HL-60/S4 (cell line): ENCODE data around the gene PAN3.

ENCODE experiments used
- in situ Hi-C: fragments of 300-500 bp; cut with MboI; formaldehyde crosslinking; loops from 2 replicates; pipeline ENCODE4 v1.14.3; 2022; ENCODE audit warnings: low sequenced_read_pairs

The PAN3 gene

DNA sequence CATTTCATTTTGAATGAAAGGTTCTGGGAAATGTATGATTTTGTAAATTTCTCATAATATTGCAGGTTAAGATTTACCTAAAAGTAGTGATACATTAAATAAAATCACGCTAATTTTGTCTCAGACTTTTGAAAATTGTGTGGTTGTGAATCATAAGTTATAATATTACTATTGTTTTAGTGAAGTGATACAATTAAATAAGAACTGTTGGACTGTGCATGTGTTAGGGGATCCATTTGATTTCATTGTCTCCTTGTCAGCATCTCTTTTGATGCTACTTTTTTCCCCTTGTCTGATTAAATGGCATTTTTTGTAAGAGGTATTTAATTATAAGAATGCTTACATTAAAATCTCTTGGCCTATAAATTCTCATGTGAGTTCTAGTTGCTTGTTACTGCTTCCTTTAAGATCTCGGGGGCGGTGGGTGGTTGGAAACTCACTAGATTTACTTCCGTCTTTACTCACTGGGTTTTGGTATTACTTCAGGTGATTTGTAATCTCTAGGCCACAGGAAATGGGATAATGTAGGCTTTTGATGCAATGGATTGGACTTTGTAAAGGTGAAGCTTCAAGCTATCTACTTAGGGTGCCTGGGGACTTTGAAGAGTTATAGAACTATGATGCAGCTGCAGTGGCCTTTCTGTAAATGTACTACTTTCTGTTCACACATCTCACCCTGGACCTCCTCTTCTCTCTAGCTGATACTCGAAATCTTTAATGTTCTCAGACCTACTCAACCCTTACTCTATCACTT is 66.5 kb downstream of the PAN3 start:
- in situ Hi-C loops = no loop called here

DNA sequence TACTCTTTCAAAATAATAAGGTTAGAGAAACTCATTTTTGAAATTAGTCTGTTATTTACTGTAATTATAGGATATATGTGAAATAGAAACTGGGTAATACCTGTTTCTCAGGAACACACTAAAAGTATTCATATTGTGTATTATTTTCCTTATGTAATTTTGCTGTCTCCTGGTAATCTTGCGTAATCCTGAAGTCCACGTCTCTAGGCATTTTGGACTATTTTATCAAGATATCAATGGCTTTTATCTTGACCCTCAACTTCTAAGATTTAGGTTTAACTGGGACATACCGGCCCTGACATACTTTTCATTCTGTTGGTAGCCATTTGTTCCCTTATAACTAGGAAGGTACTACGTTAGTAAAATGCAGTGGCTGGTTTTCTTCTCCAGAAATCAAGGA is 80.3 kb downstream of the PAN3 start:
- in situ Hi-C loops = no loop called here

DNA sequence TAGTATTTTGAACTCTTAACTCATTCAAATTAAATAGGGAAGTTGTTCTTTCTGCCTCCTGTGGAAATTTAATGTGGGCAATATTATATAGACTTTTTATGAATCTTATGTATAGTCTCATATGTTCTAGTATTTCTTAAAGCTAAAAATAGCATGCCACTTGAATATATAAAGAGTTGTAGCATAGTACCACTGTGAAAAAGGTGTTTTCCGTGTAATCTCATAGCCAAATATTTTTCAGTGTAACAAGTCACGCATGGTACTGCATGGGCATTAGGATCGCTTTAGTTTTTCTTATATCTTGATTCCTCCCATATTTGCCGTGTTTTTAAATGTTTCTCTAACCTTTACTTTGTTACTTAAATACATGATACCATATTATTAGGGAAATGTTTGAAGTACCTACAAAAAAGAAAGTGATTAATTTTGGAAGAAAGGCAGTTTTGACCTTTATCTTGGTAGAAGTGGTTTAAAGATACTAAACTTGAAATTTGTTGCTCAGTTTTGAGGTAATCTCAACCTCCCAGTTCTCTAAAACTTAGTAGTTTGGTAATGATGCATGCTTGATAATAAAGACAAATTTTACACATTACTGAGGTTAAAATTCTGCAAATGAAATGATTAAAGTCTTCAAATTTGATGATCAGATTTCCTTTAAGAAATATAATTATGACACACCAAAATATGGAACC is 81.2 kb downstream of the PAN3 start:
- in situ Hi-C loops = no loop called here

DNA sequence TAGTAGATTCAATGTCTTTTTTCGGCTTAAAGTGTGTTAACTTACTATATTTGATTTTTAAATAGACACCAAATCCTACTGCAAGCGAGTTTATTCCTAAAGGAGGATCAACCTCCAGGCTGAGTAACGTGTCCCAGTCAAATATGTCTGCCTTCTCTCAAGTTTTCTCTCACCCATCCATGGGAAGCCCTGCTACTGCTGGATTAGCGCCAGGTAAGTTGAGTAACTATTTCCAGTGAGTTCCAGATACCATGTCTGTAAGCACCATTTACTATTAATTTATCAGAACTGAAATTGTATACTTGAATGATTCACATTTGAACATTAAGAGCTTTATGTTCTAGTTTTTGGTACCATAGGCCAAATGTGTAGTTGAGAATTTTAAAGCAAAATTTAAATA is 81.8 kb downstream of the PAN3 start:
- in situ Hi-C loops = no loop called here

DNA sequence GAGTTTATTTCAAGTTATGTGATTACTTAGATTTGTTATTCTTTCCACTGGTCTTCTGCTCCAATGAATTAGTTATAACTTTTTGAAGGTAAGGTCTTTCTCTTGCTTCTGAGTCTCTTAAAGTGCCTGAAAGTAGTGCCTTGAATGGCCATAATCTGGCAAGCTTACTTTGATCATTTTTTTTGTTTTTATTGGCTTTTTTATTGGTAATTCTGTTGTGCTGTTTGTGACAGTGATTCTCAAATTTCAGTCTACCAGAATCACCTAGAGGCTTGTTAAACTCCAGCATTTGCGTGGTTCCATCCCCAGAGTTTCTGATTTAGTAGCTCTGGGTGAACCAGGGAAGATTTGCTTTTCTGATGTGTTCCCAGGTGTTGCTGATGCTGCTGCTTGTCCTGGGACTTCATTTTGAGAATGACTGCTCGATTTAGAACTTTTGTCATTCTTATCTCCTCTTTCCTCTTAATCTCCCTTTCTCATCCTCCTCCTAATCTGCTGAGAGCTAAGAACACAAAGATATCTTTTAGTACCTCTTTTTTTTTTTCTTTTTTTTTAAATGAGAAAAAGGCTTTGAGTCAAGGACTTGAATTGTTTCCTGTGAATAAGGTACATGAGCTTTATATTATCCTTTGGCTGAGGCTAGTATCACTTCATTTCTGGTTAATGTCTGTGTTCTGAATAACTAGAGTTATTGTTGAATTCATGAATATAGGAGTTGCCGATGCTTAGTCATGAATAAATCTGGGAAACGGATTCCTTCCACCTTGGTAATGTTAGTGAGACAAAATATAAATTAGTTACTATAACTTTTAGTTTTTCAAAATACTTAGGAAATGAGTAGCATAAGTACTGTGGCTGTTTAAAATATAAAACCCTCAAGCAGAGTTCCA is 91.4 kb downstream of the PAN3 start:
- in situ Hi-C loops = no loop called here

DNA sequence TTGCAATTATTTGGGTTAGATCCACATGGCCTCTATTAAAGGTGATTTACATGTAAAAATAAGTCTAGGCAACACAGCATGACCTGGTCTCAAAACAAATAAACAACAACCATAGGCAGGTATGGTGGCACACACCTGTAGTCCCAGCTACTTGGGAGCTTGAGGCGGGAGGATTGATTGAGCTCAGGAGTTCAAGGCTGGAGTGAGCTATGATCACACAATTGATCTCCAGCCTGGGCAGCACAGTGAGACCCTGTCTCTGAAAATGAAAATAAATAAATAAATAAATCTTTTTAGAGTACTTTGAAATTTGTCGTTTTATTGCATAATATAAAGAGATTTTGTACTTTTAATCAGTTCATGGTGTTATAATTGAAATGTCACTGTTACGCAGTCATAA is 93.3 kb downstream of the PAN3 start:
- in situ Hi-C loops = no loop called here

DNA sequence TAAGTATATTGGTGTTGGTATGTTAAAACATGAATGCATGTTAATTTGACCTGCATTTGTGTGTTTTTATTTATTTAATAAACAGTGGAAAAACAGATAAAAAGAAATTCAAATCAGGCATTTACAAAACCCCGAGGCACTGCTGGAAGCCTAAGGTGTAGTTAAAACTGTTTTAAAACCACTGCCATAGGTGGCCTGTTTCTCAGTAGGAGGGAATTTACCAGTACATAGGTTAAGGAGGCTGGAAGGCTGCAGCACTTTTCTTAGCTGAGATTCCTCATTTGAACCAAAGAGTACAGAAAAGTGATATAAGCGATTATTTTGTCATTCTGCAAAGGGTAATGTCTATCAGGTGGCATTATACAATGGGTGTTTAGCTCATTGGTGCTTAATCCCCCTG is 99.6 kb downstream of the PAN3 start:
- in situ Hi-C loops = no loop called here

DNA sequence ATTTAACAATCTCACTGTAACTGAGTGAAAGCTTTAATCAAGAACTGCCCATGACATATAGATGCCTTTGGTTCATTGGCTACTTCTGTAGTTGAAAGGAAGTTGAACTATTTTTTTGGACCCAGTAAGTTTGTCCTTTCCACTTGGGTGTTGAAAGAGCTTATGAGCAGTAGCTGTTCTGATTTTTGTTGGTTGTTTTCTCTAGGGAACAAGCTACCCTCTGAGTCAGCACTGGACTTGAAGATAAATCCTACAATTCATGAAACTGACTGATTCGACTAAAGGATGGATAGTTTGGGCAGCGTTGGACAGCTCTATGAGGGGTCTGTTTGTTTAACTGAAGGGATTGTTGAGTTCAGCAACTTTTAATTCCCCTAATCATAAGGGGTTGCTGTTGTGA is 101.0 kb downstream of the PAN3 start:
- in situ Hi-C loops = no loop called here

DNA sequence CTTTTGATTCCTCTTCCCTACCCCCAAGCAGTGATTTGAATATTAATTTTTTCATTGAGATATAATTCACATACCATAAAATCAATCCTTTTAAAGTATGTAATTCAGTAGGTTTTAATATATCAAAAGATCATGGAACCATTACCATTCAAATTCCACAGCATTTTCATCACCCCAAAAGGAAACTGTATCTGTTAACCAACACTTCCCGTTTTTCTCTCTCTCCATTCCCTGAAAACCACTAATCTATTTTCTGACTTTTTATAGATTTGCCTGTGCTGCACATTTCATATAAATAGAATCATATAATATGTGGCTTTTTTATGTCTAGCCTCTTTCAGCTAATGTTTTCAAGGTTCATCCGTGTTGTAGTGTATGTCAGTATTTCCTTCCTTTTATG is 107.1 kb downstream of the PAN3 start:
- in situ Hi-C loops = no loop called here

DNA sequence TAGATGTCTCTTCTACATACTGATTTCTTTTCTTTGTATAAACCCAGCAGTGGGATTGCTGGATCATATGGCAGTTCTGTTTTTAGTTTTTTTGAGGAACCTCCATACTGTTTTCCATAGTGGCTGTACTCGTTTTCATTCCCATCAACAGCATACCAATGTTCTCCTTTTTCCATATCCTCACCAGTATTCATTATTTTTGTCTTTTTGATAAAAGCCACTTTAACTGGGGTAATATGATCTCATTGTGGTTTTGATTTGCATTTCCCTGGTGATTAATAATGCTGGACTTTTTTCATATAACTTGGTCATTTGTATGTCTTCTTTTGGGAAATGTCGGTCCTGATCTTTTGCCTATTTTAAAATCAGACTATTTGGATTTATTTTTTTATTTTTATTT is 108.5 kb downstream of the PAN3 start:
- in situ Hi-C loops = no loop called here

DNA sequence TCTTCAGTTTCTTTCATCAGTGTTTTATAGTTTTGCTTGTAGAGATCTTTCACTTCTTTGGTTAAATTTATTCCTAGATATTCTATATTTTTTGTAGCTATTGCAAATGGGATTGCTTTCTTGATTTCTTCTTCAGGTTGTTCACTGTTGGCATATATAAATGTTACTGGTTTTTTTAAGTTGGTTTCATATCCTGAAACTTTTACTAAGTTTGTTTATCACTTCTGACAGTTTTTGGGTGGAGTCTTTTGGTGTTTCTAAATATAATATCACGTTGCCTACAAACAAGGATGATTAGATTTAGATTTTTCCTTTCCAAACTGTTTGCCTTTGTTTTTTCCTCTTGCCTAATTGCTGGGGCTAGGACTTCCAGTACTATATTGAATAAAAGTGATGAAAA is 109.7 kb downstream of the PAN3 start:
- in situ Hi-C loops = no loop called here

DNA sequence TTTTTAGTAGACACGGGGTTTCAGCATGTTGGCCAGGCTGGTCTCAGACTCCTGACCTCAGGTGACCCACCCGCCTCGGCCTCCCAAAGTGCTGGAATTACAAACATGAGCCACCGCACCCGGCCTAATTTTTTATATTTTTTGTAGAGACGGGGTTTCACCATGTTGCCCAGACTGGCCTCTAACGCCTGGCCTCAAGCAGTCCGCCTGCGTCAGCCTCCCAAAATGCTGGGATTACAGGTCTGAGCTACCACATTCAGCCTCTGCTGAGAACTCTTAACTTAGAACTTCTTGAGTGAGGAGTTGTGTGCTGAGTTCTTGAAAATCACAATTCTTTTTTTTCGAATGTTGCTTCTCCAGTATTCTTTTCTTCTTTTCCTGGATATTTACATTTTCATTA is 112.2 kb downstream of the PAN3 start:
- in situ Hi-C loops = no loop called here

DNA sequence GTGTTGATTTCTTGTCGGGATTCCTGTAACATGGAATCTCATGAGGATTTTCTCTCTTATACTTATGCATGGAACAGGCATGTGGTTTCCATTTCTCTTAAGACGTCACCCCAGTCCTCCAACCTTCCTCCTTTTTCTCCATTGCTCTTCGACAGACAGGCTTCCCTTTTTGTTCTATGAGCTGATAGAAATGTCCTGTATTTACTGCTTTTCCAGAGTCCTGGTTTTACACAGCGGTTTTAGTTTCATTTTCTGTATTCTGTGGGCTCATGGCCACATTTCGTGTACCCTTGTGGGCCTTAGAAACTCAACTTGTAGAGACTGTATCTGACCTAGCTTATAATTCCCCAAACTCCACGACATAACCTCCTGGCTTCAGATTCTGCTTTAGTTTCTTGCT is 113.1 kb downstream of the PAN3 start:
- in situ Hi-C loops = no loop called here

DNA sequence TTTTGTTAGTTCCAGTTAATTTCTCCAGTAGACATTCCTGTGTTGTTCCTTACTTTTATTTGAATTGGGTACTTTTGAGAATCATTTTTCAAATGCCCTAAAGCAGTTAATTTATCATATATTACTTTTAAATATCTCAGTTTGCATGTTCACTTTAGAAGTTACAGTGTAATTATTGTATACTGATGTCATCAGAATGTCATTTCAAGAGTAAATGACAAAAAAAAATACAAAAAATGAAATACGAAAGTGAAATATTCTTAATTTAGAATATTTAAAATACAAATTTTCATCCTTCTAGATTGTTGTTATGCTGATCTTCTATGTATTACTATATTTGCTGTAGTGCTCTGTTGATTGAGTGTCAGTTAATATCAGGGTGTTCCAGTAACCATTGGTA is 114.2 kb downstream of the PAN3 start:
- in situ Hi-C loops = no loop called here

DNA sequence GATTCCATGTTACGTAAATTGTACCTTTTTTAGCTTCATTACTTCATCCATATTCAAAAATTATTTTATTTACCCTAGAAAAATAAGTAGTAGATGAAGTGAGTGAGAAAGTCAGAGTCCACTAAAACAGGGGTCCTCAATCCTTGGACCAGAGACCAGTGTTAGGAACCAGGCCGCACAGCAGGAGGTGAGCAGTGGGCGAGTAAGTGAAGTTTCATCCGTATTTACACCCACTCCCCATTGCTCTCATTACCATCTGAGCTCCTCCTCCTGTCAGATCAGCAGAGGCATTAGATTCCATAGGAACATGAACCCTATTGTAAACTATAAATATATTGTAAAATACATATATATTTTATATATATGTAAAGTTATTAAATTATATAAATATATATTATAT is 119.0 kb downstream of the PAN3 start:
- in situ Hi-C loops = no loop called here

DNA sequence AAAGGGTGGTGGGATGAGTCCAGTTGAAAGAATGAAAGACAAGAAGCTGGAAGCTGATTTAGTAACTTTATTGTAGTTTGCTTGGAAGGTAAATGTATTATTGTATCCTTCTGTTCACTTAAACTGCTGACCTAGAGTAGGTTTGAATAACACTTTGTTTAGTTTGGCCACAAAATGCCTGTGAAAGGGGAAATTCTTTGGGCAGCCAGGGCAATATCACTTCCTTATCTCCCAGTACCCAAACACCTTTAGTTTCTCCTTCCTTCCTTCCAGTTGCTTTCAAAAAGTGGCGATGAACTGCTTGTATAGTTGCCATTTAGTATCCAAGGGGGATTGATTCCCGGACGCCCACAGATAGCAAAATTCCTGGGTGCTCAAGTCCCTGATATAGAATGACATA is 120.1 kb downstream of the PAN3 start:
- in situ Hi-C loops = no loop called here

DNA sequence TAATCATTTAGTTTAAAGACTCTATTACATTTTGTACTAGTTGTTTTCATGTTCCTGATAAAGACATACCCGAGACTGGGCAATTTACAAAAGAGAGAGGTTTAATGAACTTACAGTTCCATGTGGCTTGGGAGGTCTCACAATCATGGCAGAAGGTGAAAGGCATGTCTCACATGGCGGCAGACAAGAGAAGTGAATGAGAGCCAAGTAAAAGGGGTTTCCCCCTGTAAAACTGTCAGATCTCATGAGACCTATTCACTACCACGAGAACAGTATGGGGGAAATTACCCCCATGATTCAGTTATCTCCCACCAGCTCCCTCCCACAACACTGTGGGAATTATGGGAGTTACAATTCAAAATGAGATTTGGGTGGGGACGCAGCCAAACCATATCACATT is 129.2 kb downstream of the PAN3 start:
- in situ Hi-C loops = no loop called here

DNA sequence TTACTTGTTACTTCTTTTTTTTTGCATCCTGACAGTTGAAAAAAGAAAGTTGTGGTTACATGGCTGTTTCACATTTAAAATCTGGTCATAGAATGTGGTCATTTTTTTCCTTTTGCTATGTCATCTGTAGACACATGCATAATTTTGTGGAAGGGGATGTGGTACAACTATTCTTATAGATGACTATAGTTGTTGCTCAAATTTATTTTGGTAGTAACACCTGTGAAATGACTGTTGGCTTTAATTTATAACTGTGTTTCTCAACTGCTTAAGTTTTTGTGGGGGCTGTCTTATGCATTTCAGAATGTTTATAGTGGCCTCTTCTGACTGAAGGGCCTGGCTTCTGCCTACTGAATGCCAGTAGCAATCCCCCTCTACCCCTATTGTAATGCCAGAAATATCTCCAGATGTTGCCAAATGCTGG is 130.5 kb downstream of the PAN3 start:
- in situ Hi-C loops = no loop called here

DNA sequence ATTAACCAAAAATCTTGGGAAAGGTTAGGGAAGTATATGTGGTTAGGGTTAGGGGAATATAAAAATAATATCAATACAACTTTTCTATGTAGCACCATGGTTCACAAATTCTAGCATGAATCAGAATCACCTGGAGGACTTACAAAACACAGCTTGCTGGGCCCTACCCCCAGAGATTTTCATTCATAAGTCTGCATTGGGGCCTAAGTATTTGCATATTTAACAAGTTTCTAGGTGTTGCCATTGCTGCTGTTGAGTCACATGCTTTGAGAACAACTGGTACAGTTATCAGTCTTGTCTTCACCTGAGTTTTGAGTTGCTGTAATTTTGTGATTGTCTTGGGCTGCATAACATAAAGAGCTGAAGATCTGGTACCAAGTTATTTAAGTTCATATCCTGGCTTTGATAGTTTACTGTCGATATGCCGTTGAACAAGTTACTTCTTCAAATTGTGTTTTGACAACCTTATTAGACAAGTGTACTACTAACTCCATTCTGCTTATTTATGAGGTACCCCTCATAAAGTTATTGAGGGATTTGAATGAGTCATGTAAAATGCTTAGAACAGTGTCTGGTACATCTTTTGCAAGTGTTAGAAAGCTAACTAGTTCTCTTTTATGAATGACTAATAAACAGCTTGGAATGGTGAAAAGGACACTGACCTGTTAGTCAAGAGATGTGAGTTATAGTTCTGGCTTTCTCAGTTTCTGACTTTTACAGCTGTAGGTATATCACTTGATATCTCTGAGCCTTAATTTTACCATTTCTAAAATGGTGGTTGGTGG is 132.9 kb downstream of the PAN3 start:
- in situ Hi-C loops = no loop called here

DNA sequence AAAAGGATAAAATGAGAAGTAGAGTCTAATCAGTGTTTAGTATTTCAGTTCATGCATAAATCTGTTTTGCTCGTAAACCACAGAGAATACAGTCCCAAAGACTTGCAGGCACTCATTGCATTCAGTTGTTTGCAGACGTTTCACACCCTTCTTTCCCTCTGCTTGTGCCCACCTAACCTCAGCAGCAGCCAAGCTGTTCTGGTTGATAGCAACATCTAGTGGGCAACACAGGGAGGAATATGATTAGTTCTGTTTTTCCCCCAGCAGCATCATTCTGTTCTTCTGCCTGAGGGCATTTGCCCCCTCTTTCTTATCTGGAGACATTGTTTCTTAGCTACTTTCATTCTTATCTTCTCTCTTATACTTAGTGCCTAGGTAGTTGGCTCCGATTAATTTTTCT is 135.6 kb downstream of the PAN3 start:
- in situ Hi-C loops = no loop called here

DNA sequence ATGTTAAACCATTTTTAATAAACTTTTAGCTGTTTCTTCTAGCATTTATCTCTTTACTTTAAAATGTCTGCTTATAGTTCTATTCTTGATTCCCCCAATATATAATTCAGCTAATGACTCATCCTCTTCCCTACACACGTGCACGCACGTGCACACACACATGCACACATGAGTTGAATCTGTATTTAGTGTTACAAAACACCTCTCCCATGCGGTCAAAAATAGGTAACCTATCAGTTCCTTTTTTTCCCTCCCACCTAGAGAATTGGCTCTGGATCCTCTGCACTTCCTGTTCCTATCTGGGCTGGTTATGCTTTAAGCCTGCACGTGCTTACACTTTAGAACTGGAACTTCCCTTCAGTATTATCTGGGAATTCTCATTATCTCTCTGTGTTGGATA is 144.1 kb downstream of the PAN3 start:
- in situ Hi-C loops = no loop called here
